Esophagus mucosa (tissue), 1 donor: ENCODE data around the gene CERCAM. TPM values are rescaled to one million over a fixed set of nuclear protein-coding genes. Genes with fewer than 3 reads are reported as not detected.
A peak's percentile ranks its signal among the peaks of the same experiment; 100 is the strongest.
"Not testable (repeated sequence)": the region's sequence is repeated elsewhere in the genome, so short reads cannot be mapped to it uniquely, and the experiment has no call there.

Experiments
- ATAC-seq: fragments of 200-7000 bp; cut with Tn5 transposase; one replicate; pipeline ENCODE4 v1.9.1; 2020
- total RNA-seq: library from RNA; stranded (reverse); gene quantifications from one replicate; pipeline ENCODE4 v1.2.4, GENCODE V29; 2023
- donor health status: DM: yes; HTN: yes; CAD: no.

CERCAM gene
- total RNA-seq, 1 donor from 2014 or later: 5.5 TPM

DNA sequence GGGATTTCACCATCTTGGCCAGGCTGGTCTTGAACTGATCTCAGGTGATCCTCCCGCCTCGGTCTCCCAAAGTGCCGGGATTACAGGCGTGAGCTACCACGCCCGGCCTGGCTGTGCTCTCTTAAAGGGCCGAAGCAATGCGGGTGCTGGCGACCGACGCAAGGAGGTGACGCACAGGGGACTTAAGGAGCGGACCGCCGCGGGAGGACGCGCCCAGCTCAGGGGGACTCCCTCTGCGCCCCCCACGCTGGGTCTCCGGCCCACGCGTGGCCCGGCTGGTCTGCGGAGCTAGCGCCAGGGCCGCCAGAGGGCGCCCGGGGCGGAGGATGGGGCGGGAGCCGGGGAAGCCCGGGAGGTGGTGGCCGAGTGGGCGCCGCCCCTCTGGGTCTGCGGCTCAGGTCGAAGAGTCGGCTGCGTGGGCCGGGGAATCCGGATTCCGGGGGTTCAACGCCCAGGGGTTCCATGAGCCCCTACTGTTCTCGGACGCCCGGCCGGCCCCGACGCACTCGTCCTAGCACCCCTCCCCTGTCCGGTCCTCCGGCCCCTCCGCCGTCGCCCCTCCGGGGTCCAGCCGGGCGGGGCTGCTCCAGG is 502 bp upstream of the CERCAM start:
- peak; percentile 64 for ATAC-seq

- ATAC-seq: peak; percentile 7
These were observed 882 bp downstream of the CERCAM start for GRCh38 chr9:128421482-128421996.

DNA sequence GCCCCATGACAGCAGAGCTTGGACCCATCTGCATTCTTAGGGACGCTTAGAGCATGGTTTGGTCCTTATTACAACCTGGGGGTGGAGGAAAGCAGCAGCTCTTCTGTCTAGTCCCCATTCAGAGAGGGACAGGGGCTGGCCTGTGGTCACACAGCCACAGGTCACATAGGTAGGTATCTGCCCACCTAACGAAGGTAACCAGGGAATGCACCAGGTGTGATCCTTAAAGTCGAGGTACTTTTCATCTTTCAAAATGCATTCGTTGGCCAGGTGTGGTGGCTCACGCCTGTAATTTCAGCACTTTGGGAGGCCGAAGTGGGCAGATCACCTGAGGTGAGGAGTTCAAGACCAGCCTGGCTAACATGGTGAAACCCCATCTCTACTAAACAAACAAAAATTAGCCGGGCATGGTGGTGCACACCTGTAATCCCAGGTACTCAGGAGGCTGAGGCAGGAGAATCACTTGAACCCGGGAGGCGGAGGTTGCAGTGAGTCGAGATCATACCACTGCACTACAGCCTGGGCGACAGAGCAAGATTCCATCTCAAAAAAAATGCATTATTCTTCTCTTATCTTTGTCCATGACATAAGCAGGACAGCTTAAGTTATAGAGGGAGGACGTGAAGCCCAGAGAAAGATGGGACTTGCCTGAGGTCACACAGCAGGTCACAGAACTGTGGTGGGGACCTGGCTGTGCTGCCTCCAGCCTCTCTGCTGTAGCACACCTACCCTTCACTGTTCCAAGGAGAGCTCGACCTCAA is 1.5 kb downstream of the CERCAM start:
- not testable (repeated sequence) for ATAC-seq

DNA sequence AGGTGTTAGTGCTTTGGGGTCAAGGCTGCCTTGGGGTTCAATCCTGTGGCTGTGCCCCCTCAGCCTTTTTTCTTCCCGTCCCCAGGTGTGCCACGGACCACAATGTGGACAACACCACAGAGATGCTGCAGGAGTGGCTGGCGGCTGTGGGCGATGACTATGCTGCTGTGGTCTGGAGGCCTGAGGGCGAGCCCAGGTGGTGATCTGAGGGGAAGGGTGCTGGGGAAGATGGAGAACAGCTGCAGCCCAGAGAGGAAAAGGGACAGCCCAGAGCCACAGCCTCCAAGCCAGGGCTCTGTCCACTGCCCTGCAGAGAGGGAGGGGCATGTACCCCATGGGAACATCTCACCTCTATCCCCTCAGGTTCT is 2.1 kb downstream of the CERCAM start:
- ATAC-seq: no peak

GRCh38 chr9:128423356-128423755 is 2.7 kb downstream of the CERCAM start:
- not testable (repeated sequence) for ATAC-seq

- no peak for ATAC-seq
These were observed 3.7 kb downstream of the CERCAM start for GRCh38 chr9:128424268-128424780.

DNA sequence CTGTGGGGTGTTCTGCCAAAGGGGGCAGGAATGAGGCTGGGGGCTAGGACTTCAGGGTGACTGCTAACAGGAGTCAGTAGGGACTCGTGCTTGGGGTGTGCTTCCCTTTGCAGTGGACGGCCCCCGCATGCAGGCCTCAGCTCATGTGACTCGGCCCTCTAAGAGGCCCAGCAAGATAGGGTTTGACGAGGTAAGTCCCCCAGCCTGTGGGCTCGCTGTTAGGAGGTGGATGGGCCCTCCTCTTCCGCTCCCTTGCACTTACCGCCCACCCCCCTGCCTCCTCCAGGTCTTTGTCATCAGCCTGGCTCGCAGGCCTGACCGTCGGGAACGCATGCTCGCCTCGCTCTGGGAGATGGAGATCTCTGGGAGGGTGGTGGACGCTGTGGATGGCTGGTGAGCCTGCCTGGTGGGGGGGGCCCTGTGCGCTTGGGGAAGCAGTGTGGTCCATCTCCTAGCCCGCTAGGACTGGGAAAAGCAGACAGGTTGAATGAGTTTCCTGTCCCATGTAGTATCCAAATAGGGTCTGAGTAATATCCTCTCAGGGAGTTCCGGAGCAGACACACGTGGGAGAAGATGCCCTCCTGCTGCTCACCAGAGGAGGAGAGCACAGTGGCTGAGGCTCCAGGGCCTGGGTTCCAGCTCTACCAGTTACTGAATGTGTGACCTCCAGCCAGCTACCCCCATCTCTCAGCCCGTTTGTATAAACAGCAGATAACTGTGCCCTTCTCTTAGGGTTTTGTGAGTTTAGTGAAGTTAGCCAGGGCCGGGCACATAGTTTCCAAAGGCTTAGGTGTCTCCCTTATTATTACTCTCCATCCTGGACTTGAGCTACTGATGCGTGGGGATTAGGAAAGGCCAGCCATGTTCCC is 8.2 kb downstream of the CERCAM start:
- ATAC-seq: peak; percentile 9

GRCh38 chr9:128429513-128430086 is 8.9 kb downstream of the CERCAM start:
- no peak for ATAC-seq

- no peak for ATAC-seq
These were observed 10.6 kb downstream of the CERCAM start for GRCh38 chr9:128431207-128431606.

GRCh38 chr9:128434340-128434739 is 13.7 kb downstream of the CERCAM start:
- no peak for ATAC-seq

GRCh38 chr9:128435611-128436010 is 15.0 kb downstream of the CERCAM start:
- ATAC-seq: no peak

DNA sequence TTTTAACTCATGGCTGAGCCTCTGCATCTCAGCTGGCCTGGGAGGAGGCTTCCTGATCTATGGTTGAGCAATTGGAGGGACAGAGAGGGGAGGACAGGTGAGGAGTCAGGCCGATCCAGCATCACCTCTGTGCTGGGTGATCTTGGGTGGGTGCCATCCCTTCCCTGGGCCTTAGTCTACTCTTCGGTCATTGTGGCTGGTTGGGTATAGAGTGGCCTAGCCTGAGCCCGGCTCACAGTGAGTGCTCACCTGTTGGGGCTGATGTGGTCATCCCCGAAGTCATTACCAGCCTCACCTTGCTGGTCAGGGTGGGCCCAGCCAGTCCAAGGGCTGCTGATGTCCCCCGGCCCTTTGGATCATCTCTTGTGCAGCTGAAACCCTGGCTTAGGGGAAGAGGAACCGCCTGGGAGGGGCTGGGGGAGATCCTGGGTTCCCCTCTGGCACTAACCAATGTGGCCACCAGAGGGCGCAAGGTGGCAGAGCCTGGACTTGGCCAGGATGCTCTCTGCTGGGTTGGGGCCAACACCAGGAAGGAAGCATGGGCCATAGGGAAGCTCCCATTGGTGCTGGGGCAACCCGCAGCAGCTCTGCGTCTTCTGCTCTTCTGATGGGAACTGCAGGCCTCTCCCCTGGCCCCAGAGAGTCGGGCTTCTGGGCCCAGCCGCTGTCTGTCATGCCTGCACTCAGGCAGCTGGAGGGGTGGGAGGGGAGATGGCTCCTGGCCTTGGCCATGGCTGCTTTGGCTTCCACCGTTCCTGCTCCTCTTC is 17.9 kb downstream of the CERCAM start:
- peak; percentile 95 for ATAC-seq

DNA sequence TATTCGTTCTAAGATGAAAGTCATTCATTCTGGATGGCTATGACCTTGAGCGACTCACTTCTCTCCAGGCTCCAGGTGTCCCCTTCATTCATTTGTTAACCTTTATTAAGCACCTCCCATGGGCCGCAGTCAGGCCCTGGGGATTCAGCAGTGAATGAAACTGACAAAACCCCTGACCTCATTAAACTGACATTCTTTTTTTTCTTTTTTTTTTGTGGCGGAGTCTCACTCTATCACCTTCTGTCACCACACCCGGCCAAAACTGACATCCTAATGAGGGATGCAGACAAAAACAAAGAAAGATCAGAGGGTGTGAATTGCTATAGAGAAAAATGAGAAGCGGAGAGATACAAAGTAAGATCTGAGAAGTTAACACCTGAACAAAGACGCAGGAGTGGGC is 18.6 kb downstream of the CERCAM start:
- no peak for ATAC-seq

- ATAC-seq: no peak
These were observed 21.5 kb downstream of the CERCAM start for GRCh38 chr9:128442150-128442549.

DNA sequence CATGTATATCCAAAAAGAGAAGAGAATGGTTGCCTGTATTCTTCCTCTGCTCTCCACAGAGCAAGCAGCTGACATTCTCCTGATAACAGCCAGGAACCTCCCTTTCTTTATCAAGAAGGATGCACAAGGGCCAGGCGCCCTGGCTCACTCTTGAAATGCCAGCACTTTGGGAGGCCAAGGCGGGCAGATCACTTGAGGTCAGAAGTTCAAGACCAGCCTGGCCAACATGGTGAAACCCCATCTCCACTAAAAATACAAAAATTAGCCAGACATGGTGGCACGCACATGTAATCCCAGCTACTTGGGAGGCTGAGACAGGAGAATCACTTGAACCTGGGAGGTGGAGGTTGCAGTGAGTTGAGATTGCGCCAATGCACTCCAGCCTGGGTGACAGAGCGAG is 25.8 kb downstream of the CERCAM start:
- ATAC-seq: not testable (repeated sequence)

DNA sequence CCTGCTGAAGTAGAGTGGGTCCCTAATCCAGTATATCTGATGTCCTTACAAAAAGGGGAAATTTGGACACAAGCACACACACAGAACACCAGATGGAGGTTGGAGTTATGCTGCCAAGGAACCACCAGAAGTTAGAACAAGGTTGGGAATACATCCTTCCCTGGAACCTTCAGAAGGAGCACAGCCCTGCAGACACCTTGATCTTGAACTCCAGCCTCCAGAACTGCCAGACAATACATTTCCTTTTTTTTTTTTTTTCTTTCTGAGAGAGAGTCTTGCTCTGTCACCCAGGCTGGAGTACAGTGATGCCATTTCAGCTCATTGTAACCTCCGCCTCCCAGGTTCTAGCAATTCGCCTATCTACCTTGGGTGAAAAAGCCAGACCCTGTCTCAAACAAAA is 28.1 kb downstream of the CERCAM start:
- ATAC-seq: no peak

DNA sequence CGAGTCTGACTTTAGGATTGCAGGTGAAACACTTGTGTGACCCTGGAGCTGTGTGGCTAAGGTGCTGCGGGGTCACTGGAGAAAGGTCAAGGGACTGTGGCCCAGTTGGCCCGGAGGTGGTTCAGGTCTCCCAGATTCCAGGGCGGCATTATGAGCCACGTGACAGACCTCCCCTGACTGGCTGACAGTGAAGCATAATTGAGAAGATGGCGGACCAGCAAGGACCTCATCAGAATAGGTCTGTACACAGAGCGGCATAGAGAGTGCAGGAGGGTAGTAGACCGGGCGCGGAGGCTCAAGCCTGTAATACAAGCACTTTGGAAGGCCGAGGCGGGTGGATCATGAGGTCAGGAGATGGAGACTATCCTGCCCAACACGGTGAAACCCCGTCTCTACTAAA is 34.3 kb downstream of the CERCAM start:
- no peak for ATAC-seq

- peak; percentile 97 for ATAC-seq
These were observed 35.4 kb downstream of the CERCAM start, which contains the start of gene ODF2 for GRCh38 chr9:128455849-128456612. ODF2 (plus strand) TSS chr9:128456006; CDS start chr9:128456092, 86 bp downstream.

GRCh38 chr9:128456613-128457061 is 36.0 kb downstream of the CERCAM start:
- peak; percentile 69 for ATAC-seq

- no peak for ATAC-seq
These were observed 36.5 kb downstream of the CERCAM start for GRCh38 chr9:128457207-128457606.

DNA sequence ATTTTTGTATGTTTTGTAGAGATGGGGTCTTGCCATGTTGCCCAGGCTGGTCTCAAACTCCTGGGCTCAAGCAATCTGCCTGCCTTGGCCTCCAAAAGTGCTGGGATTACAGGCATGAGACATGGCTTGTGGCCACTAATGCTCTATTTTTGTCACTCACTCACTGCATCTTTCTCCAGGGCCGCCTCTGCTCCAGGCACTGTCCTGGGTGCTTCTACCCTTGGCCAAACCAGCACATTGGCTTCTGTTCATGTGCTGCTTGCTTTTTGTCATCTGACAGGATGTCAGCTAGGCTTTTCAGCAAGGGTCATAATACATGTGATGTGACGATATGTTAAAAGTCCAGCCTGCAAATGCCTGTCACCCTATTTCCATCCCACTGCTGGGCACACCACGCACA is 38.4 kb downstream of the CERCAM start:
- no peak for ATAC-seq
